HEK293 (cell line): ENCODE data around the gene NR4A3.
A peak's percentile ranks its signal among the peaks of the same experiment; 100 is the strongest.

ENCODE experiments used
- BCL11B ChIP-seq: fragments of 450-650 bp; formaldehyde crosslinking; IDR thresholded peaks from 2 replicates; pipeline ENCODE4 v1.5.1; 2016; ENCODE audit warnings: low read depth, missing biosample characterization, missing genetic modification characterization
- GLIS2 ChIP-seq: fragments of 450-650 bp; formaldehyde crosslinking; IDR thresholded peaks from 2 replicates; pipeline ENCODE4 v1.5.1; 2016; ENCODE audit warnings: missing biosample characterization, missing genetic modification characterization
- KLF10 ChIP-seq: fragments of 450-650 bp; IDR thresholded peaks from 2 replicates; pipeline ENCODE4 v1.5.1; 2018; ENCODE audit warnings: missing biosample characterization, mild to moderate bottlenecking, missing genetic modification characterization
- KLF7 ChIP-seq: fragments of 450-650 bp; formaldehyde crosslinking; IDR thresholded peaks from 2 replicates; pipeline ENCODE4 v1.5.1; 2016; ENCODE audit warnings: missing biosample characterization, missing genetic modification characterization, borderline replicate concordance
- MYNN ChIP-seq: fragments of 450-650 bp; formaldehyde crosslinking; IDR thresholded peaks from 2 replicates; pipeline ENCODE4 v1.5.1; 2016; ENCODE audit warnings: missing biosample characterization, missing genetic modification characterization, borderline replicate concordance
- ZBTB17 ChIP-seq: fragments of 450-650 bp; formaldehyde crosslinking; IDR thresholded peaks from 2 replicates; pipeline ENCODE4 v1.5.1; 2016; ENCODE audit warnings: missing biosample characterization, missing genetic modification characterization
- ZBTB21 ChIP-seq: fragments of 450-650 bp; formaldehyde crosslinking; IDR thresholded peaks from 2 replicates; pipeline ENCODE4 v1.5.1; 2017; ENCODE audit warnings: missing biosample characterization, missing genetic modification characterization
- ZBTB48 ChIP-seq: fragments of 450-650 bp; formaldehyde crosslinking; IDR thresholded peaks from 2 replicates; pipeline ENCODE4 v1.5.1; 2016; ENCODE audit warnings: missing biosample characterization, missing genetic modification characterization
- ZEB2 ChIP-seq: fragments of 450-650 bp; formaldehyde crosslinking; IDR thresholded peaks from 2 replicates; pipeline ENCODE4 v1.5.1; 2016; ENCODE audit warnings: missing biosample characterization, missing genetic modification characterization
- ZFP3 ChIP-seq: fragments of 450-650 bp; formaldehyde crosslinking; IDR thresholded peaks from 2 replicates; pipeline ENCODE4 v1.5.1; 2016; ENCODE audit warnings: low read depth, missing biosample characterization, missing genetic modification characterization
- ZNF155 ChIP-seq: fragments of 450-650 bp; formaldehyde crosslinking; IDR thresholded peaks from 2 replicates; pipeline ENCODE4 v1.5.1; 2016; ENCODE audit warnings: missing biosample characterization, missing genetic modification characterization
- ZNF175 ChIP-seq: fragments of 450-650 bp; formaldehyde crosslinking; IDR thresholded peaks from 2 replicates; pipeline ENCODE4 v1.5.1; 2016; ENCODE audit warnings: missing biosample characterization, missing genetic modification characterization
- ZNF19 ChIP-seq: fragments of 450-650 bp; formaldehyde crosslinking; IDR thresholded peaks from 2 replicates; pipeline ENCODE4; 2016; ENCODE audit warnings: missing biosample characterization, missing genetic modification characterization, low read depth
- ZNF24 ChIP-seq: fragments of 450-650 bp; formaldehyde crosslinking; IDR thresholded peaks from 2 replicates; pipeline ENCODE4 v1.5.1; 2016; ENCODE audit warnings: missing biosample characterization, missing genetic modification characterization
- ZNF362 ChIP-seq: fragments of 450-650 bp; formaldehyde crosslinking; IDR thresholded peaks from 2 replicates; pipeline ENCODE4 v1.5.1; 2016; ENCODE audit warnings: missing biosample characterization, missing genetic modification characterization
- ZNF37A ChIP-seq: fragments of 450-650 bp; IDR thresholded peaks from 2 replicates; pipeline ENCODE4 v1.5.1; 2018; ENCODE audit warnings: missing biosample characterization, missing genetic modification characterization
- ZNF394 ChIP-seq: fragments of 450-650 bp; formaldehyde crosslinking; IDR thresholded peaks from 2 replicates; pipeline ENCODE4 v1.5.1; 2016; ENCODE audit warnings: missing biosample characterization, missing genetic modification characterization, mild to moderate bottlenecking, moderate library complexity, borderline replicate concordance
- ZNF404 ChIP-seq: fragments of 450-650 bp; formaldehyde crosslinking; IDR thresholded peaks from 2 replicates; pipeline ENCODE4 v1.5.1; 2017; ENCODE audit warnings: missing biosample characterization, missing genetic modification characterization
- ZNF488 ChIP-seq: fragments of 450-650 bp; formaldehyde crosslinking; IDR thresholded peaks from 2 replicates; pipeline ENCODE4 v1.5.1; 2016; ENCODE audit warnings: missing biosample characterization, missing genetic modification characterization
- ZNF529 ChIP-seq: fragments of 450-650 bp; formaldehyde crosslinking; IDR thresholded peaks from 2 replicates; pipeline ENCODE4 v1.5.1; 2017; ENCODE audit warnings: missing genetic modification characterization, missing biosample characterization; ENCODE audit not compliant: insufficient replicate concordance
- ZNF544 ChIP-seq: fragments of 450-650 bp; formaldehyde crosslinking; IDR thresholded peaks from 2 replicates; pipeline ENCODE4 v1.5.0; 2017; ENCODE audit warnings: missing biosample characterization, missing genetic modification characterization
- ZNF610 ChIP-seq: fragments of 450-650 bp; formaldehyde crosslinking; IDR thresholded peaks from 2 replicates; pipeline ENCODE4 v1.5.1; 2016; ENCODE audit warnings: missing biosample characterization, missing genetic modification characterization, borderline replicate concordance
- ZNF76 ChIP-seq: fragments of 450-650 bp; formaldehyde crosslinking; IDR thresholded peaks from 2 replicates; pipeline ENCODE4; 2016; ENCODE audit warnings: low read depth, missing biosample characterization, missing genetic modification characterization, borderline replicate concordance
- ZXDB ChIP-seq: fragments of 450-650 bp; formaldehyde crosslinking; IDR thresholded peaks from 2 replicates; pipeline ENCODE4 v1.5.1; 2016; ENCODE audit warnings: missing biosample characterization, missing genetic modification characterization
- TF ChIP-seq, protein P1 (sequence below): fragments of 450-650 bp; formaldehyde crosslinking; IDR thresholded peaks from 2 replicates; pipeline ENCODE4 v1.5.1; 2016; ENCODE audit warnings: missing biosample characterization, missing genetic modification characterization
- TF ChIP-seq, protein P2 (sequence below): fragments of 450-650 bp; formaldehyde crosslinking; IDR thresholded peaks from 2 replicates; pipeline ENCODE4 v1.5.1; 2016; ENCODE audit warnings: missing biosample characterization, missing genetic modification characterization
- TF ChIP-seq, protein P3 (sequence below): fragments of 450-650 bp; formaldehyde crosslinking; IDR thresholded peaks from 2 replicates; pipeline ENCODE4 v1.5.1; 2017; ENCODE audit warnings: missing biosample characterization, missing genetic modification characterization
- TF ChIP-seq, protein P4 (sequence below): fragments of 450-650 bp; formaldehyde crosslinking; IDR thresholded peaks from 2 replicates; pipeline ENCODE4 v1.5.1; 2016; ENCODE audit warnings: missing biosample characterization, missing genetic modification characterization
- TF ChIP-seq, protein P5 (sequence below): fragments of 450-650 bp; formaldehyde crosslinking; IDR thresholded peaks from 2 replicates; pipeline ENCODE4 v1.5.1; 2016; ENCODE audit warnings: missing biosample characterization, missing genetic modification characterization

NR4A3 gene

DNA sequence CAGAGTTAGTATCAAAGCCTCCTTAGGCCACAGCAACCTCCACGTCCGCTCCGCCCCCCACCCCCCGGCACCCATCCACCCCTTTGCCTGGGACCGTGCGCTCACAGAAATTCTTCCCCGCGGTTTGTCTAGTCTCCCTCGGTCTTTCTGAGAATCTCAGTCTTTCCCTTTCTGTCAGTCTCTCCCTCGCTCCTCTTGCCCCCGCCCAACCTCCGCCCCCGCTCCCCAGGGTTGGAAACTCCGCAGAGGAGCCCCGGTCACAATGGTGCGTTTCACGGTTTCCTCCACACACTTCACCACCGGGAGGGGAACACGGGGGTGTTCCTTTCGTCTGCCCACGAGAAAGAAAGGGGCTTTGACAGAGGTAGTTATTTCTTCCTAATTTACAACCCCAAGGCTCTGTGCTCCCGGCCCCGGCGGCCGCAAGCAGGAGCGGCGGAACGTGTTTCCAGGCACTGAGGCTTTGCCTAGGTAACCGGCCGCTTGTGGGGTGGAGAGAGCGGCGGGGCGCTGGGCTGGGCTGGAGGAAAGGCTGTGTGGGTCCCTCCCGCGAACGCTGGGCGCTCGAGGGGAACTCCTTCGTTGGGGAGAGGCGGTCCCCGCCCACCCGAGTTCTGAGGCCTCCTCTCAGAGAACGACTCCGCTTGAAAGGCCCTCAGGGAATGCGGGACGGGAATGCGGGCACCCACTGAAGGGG lies 2.1 kb downstream of the NR4A3 start (continued):
- TF ChIP-seq ZBTB21 (no peak), ZNF488 (tag by site-specific recombination) (no peak), BCL11B (no peak), ZNF155 (no peak), GLIS2 (tag by site-specific recombination) (peak; percentile 77), ZNF544 (no peak), ZEB2 (tag by site-specific recombination) (0 out of 2 replicates have a peak, but pooled peaks have one; percentile 20), ZNF76 (tag by site-specific recombination) (no peak), ZNF404 (tag by site-specific recombination) (no peak), ZFP3 (tag by site-specific recombination) (no peak), ZNF362 (no peak), ZNF610 (tag by site-specific recombination) (0 out of 2 replicates have a peak, but pooled peaks have one; percentile 31), ZBTB48 (tag by site-specific recombination) (no peak), MYNN (tag by site-specific recombination) (no peak), ZNF529 (tag by site-specific recombination) (no peak), ZNF24 (tag by site-specific recombination) (no peak), ZBTB17 (tag by site-specific recombination) (no peak), ZNF19 (no peak), ZXDB (tag by site-specific recombination) (no peak), KLF10 (tag by site-specific recombination) (no peak), KLF7 (tag by site-specific recombination) (no peak), ZNF394 (tag by site-specific recombination) (no peak), ZNF175 (tag by site-specific recombination) (no peak), ZNF37A (no peak)
- TF ChIP-seq, protein P1, sequence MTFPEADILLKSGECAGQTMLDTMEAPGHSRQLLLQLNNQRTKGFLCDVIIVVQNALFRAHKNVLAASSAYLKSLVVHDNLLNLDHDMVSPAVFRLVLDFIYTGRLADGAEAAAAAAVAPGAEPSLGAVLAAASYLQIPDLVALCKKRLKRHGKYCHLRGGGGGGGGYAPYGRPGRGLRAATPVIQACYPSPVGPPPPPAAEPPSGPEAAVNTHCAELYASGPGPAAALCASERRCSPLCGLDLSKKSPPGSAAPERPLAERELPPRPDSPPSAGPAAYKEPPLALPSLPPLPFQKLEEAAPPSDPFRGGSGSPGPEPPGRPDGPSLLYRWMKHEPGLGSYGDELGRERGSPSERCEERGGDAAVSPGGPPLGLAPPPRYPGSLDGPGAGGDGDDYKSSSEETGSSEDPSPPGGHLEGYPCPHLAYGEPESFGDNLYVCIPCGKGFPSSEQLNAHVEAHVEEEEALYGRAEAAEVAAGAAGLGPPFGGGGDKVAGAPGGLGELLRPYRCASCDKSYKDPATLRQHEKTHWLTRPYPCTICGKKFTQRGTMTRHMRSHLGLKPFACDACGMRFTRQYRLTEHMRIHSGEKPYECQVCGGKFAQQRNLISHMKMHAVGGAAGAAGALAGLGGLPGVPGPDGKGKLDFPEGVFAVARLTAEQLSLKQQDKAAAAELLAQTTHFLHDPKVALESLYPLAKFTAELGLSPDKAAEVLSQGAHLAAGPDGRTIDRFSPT (tag by site-specific recombination) = no peak
- TF ChIP-seq, protein P2, sequence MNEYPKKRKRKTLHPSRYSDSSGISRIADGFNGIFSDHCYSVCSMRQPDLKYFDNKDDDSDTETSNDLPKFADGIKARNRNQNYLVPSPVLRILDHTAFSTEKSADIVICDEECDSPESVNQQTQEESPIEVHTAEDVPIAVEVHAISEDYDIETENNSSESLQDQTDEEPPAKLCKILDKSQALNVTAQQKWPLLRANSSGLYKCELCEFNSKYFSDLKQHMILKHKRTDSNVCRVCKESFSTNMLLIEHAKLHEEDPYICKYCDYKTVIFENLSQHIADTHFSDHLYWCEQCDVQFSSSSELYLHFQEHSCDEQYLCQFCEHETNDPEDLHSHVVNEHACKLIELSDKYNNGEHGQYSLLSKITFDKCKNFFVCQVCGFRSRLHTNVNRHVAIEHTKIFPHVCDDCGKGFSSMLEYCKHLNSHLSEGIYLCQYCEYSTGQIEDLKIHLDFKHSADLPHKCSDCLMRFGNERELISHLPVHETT (tag by site-specific recombination) = no peak
- TF ChIP-seq, protein P3, sequence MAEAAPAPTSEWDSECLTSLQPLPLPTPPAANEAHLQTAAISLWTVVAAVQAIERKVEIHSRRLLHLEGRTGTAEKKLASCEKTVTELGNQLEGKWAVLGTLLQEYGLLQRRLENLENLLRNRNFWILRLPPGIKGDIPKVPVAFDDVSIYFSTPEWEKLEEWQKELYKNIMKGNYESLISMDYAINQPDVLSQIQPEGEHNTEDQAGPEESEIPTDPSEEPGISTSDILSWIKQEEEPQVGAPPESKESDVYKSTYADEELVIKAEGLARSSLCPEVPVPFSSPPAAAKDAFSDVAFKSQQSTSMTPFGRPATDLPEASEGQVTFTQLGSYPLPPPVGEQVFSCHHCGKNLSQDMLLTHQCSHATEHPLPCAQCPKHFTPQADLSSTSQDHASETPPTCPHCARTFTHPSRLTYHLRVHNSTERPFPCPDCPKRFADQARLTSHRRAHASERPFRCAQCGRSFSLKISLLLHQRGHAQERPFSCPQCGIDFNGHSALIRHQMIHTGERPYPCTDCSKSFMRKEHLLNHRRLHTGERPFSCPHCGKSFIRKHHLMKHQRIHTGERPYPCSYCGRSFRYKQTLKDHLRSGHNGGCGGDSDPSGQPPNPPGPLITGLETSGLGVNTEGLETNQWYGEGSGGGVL (tag by site-specific recombination) = no peak
- TF ChIP-seq, protein P4, sequence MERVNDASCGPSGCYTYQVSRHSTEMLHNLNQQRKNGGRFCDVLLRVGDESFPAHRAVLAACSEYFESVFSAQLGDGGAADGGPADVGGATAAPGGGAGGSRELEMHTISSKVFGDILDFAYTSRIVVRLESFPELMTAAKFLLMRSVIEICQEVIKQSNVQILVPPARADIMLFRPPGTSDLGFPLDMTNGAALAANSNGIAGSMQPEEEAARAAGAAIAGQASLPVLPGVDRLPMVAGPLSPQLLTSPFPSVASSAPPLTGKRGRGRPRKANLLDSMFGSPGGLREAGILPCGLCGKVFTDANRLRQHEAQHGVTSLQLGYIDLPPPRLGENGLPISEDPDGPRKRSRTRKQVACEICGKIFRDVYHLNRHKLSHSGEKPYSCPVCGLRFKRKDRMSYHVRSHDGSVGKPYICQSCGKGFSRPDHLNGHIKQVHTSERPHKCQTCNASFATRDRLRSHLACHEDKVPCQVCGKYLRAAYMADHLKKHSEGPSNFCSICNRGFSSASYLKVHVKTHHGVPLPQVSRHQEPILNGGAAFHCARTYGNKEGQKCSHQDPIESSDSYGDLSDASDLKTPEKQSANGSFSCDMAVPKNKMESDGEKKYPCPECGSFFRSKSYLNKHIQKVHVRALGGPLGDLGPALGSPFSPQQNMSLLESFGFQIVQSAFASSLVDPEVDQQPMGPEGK = 0 out of 2 replicates have a peak, but pooled peaks have one; percentile 24
- TF ChIP-seq, protein P5, sequence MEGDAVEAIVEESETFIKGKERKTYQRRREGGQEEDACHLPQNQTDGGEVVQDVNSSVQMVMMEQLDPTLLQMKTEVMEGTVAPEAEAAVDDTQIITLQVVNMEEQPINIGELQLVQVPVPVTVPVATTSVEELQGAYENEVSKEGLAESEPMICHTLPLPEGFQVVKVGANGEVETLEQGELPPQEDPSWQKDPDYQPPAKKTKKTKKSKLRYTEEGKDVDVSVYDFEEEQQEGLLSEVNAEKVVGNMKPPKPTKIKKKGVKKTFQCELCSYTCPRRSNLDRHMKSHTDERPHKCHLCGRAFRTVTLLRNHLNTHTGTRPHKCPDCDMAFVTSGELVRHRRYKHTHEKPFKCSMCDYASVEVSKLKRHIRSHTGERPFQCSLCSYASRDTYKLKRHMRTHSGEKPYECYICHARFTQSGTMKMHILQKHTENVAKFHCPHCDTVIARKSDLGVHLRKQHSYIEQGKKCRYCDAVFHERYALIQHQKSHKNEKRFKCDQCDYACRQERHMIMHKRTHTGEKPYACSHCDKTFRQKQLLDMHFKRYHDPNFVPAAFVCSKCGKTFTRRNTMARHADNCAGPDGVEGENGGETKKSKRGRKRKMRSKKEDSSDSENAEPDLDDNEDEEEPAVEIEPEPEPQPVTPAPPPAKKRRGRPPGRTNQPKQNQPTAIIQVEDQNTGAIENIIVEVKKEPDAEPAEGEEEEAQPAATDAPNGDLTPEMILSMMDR (tag by site-specific recombination) = no peak
